Measurements from ENCODE around the gene UBE2I.

The UBE2I gene

DNA sequence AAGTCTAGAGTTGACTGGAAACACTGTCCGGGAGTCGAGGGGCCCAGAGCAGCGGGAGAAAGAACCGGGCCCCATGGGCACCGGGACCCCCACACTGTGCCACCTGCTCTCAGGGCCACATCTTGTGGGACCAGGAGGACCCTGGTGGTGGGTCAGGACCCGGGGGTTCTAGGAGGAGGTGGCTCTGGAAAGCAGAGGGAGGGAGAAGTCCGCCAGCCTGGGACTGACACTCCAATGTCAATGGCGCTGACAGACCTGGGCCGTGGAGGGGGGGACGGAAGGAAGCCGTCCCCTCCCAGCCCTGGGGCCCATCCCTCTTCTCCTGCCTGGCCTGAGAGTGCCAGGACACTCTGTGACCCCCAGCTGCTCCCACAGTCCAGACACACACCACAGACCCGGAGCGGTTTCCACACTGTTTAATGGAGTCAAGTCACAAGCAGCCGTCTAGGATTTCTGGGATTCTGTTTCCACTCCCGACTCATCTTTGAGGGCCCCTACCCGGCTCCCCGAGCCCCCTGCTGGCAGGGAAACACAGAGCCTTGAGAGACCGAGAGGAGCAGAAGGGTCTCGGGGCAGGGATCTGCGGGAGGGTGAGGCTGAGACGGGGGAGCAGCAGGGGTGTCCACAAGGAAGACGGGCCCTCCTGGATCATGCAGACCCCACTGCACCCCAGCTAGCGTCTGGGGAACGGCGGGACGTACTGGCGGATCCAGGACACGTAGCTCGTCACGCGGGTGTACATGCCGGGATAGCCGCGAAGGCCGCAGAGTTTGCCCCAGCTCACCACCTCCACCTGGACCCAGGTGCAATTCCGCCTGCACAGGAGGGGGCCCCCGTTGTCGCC is 23.5 kb upstream of the UBE2I start:
- Histone ChIP-seq H3K9me2 (replicated peaks; ENCODE audit: insufficient read depth, low read length) (no peaks in the 10 kb centered on the region), H2AFZ (ENCODE audit: low read depth, low read length, severe bottlenecking) (no peak overlapping the region), H3K9ac (ENCODE audit: low read length) (no peak overlapping the region), H3K4me2 (ENCODE audit: low read depth, low read length, poor library complexity, severe bottlenecking) (no peak overlapping the region), H3K4me3 (ENCODE audit: insufficient read depth, low read length, poor library complexity, severe bottlenecking) (no peak overlapping the region), H3K9me3 (ENCODE audit: insufficient read depth, low read length) (no peaks in the 10 kb centered on the region), H3K27ac (ENCODE audit: low read depth, low read length) (no peak overlapping the region), H3K79me2 (ENCODE audit: insufficient read depth, low read length) (no peaks in the 10 kb centered on the region), H3F3A (ENCODE audit: insufficient read depth) (no peaks in the 10 kb centered on the region), H4K20me1 (ENCODE audit: low read depth, low read length) (no peaks in the 10 kb centered on the region), H3K36me3 (ENCODE audit: low read length) (no peaks in the 10 kb centered on the region), H3K27me3 (ENCODE audit: low read length) (no peaks in the 10 kb centered on the region)
- no peak for TF ChIP-seq EZH2phosphoT487 (conservative IDR thresholded peaks at IDR 0.05; ENCODE audit: low read length)
- TF ChIP-seq, protein P1, sequence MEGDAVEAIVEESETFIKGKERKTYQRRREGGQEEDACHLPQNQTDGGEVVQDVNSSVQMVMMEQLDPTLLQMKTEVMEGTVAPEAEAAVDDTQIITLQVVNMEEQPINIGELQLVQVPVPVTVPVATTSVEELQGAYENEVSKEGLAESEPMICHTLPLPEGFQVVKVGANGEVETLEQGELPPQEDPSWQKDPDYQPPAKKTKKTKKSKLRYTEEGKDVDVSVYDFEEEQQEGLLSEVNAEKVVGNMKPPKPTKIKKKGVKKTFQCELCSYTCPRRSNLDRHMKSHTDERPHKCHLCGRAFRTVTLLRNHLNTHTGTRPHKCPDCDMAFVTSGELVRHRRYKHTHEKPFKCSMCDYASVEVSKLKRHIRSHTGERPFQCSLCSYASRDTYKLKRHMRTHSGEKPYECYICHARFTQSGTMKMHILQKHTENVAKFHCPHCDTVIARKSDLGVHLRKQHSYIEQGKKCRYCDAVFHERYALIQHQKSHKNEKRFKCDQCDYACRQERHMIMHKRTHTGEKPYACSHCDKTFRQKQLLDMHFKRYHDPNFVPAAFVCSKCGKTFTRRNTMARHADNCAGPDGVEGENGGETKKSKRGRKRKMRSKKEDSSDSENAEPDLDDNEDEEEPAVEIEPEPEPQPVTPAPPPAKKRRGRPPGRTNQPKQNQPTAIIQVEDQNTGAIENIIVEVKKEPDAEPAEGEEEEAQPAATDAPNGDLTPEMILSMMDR (IDR thresholded peaks at IDR 0.05; ENCODE audit: insufficient read depth, low read length, poor library complexity, severe bottlenecking) = no peak

DNA sequence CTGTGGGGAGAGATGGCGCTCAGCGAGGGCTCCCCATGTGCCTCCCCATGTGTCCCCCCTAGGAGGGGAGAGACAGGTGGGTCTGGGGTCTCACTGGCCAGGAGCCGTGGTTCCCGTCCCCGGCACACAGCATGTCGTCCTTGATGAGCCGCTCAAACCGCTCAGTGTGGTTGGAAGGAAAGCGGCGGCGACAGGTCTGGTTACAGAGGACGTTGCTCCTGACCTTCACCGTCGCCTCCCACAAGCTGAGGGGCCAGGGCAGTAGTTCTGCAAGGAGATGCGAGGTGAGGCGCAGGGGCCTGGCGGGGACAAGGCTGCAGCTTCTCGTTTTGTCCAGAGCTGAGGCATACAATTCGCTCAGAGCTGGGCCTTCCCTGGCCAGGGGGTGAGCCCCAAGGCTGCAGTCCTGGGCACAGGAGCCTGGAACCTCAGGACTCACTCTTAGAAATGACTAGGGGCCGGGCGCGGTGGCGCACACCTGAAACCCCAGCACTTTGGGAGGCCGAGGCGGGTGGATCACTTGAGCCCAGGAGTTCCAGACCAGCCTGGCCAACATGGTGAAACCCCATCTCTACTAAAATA is 22.8 kb upstream of the UBE2I start:
- H3K27ac ChIP-seq (ENCODE audit: low read depth, low read length) = no peak overlapping the region
- TF ChIP-seq, protein P1 (IDR thresholded peaks at IDR 0.05; ENCODE audit: insufficient read depth, low read length, poor library complexity, severe bottlenecking) = no peak
- no peak for TF ChIP-seq EZH2phosphoT487 (conservative IDR thresholded peaks at IDR 0.05; ENCODE audit: low read length)
- no peaks in the 10 kb centered on the region for H3K9me2 ChIP-seq (replicated peaks; ENCODE audit: insufficient read depth, low read length)

DNA sequence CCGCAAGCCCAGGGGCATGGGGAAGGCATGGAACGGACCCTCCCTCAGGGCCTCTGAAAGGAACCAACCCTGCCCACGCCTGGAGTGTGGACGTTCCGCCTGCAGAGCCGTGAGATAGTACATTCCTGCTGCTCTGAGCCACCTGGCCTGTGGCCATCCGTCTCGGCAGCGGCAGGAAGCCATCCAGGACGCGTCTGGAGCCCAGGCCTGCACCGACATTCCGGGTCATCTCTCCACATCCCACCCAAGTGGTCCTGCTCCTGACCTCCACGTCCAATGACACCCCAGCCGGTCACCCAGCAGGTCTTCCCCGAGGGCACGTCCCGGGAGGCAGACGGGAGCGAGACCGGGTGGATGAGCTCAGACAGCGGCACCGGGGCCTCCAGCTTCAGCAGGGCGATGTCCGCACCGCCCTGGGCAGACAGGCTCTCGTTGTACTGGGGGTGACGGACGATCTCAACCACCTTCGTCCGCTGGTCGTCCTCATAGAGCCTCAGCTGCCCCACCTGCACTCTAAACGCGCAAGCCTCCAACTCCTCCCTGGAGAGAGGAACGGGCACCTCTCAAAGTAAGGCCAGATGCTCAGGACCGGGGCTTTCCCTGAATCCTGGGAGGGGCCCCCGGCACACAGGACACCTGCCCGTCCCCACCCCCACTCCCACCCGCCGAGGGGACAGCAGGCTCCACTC is 21.3 kb upstream of the UBE2I start:
- no peak overlapping the region for H3K27ac ChIP-seq (ENCODE audit: low read depth, low read length)
- no peaks in the 10 kb centered on the region for H4K20me1 ChIP-seq (ENCODE audit: low read depth, low read length)
- H3K36me3 ChIP-seq (ENCODE audit: low read length) = no peaks in the 10 kb centered on the region
- H3K9me3 ChIP-seq (ENCODE audit: insufficient read depth, low read length) = no peaks in the 10 kb centered on the region
- TF ChIP-seq, protein P1 (IDR thresholded peaks at IDR 0.05; ENCODE audit: insufficient read depth, low read length, poor library complexity, severe bottlenecking) = no peak
- TF ChIP-seq EZH2phosphoT487 (conservative IDR thresholded peaks at IDR 0.05; ENCODE audit: low read length) = no peak
- no peaks in the 10 kb centered on the region for H3K79me2 ChIP-seq (ENCODE audit: insufficient read depth, low read length)
- no peaks in the 10 kb centered on the region for H3K9me2 ChIP-seq (replicated peaks; ENCODE audit: insufficient read depth, low read length)
- H3K4me2 ChIP-seq (ENCODE audit: low read depth, low read length, poor library complexity, severe bottlenecking) = no peak overlapping the region
- H3F3A ChIP-seq (ENCODE audit: insufficient read depth) = no peaks in the 10 kb centered on the region
- no peak overlapping the region for H2AFZ ChIP-seq (ENCODE audit: low read depth, low read length, severe bottlenecking)
- H3K27me3 ChIP-seq (ENCODE audit: low read length) = no peaks in the 10 kb centered on the region
- no peak overlapping the region for H3K9ac ChIP-seq (ENCODE audit: low read length)
- no peak overlapping the region for H3K4me3 ChIP-seq (ENCODE audit: insufficient read depth, low read length, poor library complexity, severe bottlenecking)

More for the DNA sequence above, 22.8 kb upstream of the UBE2I start:
- Histone ChIP-seq H4K20me1 (ENCODE audit: low read depth, low read length) (no peaks in the 10 kb centered on the region), H3K27me3 (ENCODE audit: low read length) (no peaks in the 10 kb centered on the region), H3F3A (ENCODE audit: insufficient read depth) (no peaks in the 10 kb centered on the region), H3K9me3 (ENCODE audit: insufficient read depth, low read length) (no peaks in the 10 kb centered on the region), H3K4me3 (ENCODE audit: insufficient read depth, low read length, poor library complexity, severe bottlenecking) (no peak overlapping the region), H3K36me3 (ENCODE audit: low read length) (no peaks in the 10 kb centered on the region), H3K4me2 (ENCODE audit: low read depth, low read length, poor library complexity, severe bottlenecking) (no peak overlapping the region), H3K9ac (ENCODE audit: low read length) (no peak overlapping the region), H3K79me2 (ENCODE audit: insufficient read depth, low read length) (no peaks in the 10 kb centered on the region), H2AFZ (ENCODE audit: low read depth, low read length, severe bottlenecking) (no peak overlapping the region)

All from SU-DHL-6 (cell line).